Measurements from ENCODE around the gene PLXDC1.

DNA sequence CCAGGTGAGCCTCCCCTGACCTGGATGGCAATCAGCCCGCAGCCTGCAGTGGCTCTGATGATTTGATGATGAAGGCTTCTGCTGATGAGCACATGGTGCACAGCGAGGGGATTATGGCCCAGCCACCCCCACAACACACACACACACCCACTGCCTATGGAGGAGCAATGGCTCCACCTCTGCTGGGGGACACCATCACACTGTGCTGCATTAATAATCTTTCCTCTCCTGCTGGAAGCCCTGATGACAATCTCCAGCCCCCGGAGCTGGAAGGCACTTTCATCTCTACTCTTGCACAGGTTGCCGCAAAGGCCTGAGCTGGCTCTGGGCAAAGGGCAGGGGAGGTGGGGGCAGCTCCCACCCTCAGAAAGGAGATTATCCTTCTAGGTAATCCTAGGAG is 79.9 kb downstream of the PLXDC1 start:
- TF ChIP-seq POLR2A (IDR thresholded peaks at IDR 0.05; ENCODE audit: control extremely low read depth in 1 of 2, low read depth in 2 of 2, low read length in 2 of 2) (no peak), EZH2 (IDR thresholded peaks at IDR 0.05; ENCODE audit: low read depth, low read length, severe bottlenecking) (no peak), CBX8 (IDR thresholded peaks at IDR 0.05; ENCODE audit: borderline replicate concordance, low read depth, low read length) (no peak), SRF (IDR thresholded peaks at IDR 0.05; ENCODE audit: low read depth, low read length) (no peak), YY1 (IDR thresholded peaks at IDR 0.05; ENCODE audit: low read depth, low read length) (no peak), POU5F1 (IDR thresholded peaks at IDR 0.05; ENCODE audit: low read depth, low read length) (no peak)
- TF ChIP-seq, protein P1, sequence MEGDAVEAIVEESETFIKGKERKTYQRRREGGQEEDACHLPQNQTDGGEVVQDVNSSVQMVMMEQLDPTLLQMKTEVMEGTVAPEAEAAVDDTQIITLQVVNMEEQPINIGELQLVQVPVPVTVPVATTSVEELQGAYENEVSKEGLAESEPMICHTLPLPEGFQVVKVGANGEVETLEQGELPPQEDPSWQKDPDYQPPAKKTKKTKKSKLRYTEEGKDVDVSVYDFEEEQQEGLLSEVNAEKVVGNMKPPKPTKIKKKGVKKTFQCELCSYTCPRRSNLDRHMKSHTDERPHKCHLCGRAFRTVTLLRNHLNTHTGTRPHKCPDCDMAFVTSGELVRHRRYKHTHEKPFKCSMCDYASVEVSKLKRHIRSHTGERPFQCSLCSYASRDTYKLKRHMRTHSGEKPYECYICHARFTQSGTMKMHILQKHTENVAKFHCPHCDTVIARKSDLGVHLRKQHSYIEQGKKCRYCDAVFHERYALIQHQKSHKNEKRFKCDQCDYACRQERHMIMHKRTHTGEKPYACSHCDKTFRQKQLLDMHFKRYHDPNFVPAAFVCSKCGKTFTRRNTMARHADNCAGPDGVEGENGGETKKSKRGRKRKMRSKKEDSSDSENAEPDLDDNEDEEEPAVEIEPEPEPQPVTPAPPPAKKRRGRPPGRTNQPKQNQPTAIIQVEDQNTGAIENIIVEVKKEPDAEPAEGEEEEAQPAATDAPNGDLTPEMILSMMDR (IDR thresholded peaks at IDR 0.05; ENCODE audit: control extremely low read depth in 1 of 3, insufficient read depth in 1 of 3, low read depth in 1 of 3, low read length in 3 of 3): no peak
- TF ChIP-seq, protein P2, sequence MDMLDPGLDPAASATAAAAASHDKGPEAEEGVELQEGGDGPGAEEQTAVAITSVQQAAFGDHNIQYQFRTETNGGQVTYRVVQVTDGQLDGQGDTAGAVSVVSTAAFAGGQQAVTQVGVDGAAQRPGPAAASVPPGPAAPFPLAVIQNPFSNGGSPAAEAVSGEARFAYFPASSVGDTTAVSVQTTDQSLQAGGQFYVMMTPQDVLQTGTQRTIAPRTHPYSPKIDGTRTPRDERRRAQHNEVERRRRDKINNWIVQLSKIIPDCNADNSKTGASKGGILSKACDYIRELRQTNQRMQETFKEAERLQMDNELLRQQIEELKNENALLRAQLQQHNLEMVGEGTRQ (IDR thresholded peaks at IDR 0.05; ENCODE audit: low read length): no peak

Measured in H1 (cell line).